ENCODE results near the gene AZU1.

The AZU1 gene, protein sequence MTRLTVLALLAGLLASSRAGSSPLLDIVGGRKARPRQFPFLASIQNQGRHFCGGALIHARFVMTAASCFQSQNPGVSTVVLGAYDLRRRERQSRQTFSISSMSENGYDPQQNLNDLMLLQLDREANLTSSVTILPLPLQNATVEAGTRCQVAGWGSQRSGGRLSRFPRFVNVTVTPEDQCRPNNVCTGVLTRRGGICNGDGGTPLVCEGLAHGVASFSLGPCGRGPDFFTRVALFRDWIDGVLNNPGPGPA

DNA sequence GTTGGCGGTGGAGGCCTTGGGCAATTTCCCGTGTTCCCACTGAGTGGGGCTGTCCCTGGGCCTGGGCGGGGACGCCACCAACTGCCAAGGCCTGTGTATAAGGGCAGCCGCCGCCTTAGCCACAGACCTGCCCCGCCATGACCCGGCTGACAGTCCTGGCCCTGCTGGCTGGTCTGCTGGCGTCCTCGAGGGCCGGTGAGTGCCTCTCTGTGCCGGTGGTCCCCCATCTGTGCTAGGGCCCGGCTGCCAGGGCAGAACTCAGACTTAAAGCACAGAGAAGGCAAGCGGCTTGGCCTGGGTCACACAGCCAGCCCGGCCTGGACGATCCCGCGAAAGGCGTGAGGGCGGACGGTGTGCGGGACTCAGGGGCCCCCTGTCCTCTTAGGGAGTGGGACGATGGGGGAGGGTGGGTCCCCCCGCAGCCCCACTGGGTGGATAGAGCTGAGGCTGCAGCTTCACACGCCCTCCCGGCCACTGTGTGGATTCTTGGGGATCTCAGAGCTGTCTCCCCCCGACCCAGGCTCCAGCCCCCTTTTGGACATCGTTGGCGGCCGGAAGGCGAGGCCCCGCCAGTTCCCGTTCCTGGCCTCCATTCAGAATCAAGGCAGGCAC lies at the start of gene AZU1:
Gene AZU1 (plus strand): TSS at position 128 of the 612 bp plus-strand sequence. CDS start 10 bp downstream, at position 138.
- DNase-seq (ENCODE audit: low read depth, low spot score) = no peak

DNA sequence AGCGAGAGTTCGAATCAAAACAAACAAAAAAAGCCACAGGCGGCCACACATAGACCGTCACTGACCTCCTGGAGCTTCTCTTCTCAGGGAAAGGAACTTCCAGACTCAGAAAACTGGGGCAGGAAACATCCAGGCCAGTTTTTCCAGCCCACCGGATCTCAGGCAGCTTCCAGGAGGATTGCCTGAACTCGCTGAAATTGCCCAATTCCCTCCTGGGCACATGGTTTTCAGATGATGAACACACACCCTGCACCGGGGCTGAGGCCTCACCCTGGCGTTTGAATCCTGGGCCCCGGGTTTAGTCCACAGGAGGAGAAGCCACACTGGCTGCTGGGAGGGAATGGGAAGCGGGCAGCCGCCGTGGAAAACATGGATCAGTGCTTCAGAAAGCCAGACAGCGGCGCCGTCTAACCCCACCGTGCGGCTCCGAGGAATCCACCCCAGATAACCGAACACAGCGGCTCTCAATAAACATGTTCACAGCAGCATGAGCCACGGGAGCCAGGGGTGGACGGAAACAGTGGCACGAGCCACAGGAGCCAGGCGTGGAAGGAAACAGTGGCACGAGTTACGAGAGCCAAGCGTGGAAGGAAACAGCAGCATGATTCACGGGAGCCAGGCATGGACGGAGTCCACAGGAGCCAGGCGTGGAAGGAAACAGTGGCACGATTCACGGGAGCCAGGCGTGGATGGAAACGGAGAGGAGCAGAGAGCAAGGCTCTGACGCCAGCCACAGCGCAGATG lies 48.6 kb upstream of the AZU1 start:
- peak; percentile 90 for DNase-seq (ENCODE audit: low read depth, low spot score)

DNA sequence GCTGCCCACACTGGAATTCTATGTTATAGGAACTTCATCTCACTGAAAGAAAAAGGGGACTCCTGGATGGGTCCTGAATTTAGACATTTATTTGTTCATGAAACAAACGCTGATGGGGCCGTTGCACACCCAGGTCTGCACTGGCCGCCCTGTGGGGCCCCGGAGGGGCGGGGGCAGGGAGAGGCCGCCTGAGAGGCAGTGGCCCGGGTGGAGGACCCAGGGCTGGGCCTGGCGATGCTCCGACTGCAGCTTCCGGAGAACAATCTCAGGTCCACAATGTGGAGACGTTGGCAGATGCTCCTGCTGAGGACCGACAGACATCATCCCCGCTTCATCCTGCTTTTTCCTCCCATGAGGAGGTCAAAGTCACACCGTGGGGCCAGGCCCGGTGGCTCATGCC lies 46.7 kb upstream of the AZU1 start:
- no peak for DNase-seq (ENCODE audit: low read depth, low spot score)

DNA sequence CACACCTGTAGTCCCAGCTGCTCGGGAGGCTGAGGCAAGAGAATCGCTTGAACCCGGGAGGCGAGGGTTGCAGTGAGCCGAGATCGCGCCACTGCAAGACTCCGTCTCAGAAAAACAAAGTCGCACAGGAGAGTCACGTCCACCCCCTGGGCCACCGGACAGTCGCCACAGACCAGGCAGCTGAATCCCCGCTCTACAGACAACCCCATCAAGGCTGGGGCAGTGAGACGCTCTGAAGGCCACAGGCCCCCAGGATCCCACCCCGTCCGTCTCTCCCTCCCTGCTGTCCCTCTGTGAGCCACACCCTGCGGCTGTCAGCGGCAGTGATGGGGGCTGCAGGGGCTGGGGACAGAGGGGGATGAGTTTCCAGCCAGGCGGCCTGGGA lies 45.8 kb upstream of the AZU1 start:
- no peak for DNase-seq (ENCODE audit: low read depth, low spot score)

DNA sequence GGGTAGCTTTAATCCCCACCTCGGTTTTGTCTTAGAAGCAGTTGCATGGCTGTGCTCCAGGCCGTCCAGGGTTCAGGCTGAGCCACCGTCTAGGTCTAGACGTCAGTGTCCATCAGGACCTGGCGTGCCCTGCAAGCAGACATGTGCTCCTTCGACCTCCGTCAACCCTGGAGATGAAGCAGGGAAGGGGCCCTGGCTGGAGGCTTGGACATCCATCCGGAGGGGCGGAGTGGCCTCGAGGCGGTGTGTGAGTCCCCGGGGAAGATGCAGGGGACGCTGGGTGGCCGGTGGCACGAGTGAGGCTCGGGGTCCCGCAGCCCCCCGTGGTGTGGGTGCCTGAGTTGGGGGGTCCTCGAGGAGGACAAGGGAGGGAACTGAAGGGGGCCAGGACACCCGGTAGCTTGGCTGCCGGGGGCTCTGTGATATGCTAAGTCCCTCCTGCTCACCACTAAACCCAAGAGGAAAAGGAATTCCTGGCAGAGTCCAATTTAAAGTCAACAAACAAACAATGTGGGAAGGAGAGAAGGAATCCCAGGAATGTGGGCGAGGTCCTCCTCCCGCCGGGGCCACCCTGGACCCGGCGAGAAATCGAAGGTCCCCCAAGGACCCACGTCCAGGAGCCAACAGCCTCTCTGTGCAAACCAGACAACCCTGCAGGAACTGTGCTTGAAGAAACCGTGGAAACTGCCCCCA lies 45.3 kb upstream of the AZU1 start:
- DNase-seq (ENCODE audit: low read depth, low spot score) = no peak

DNA sequence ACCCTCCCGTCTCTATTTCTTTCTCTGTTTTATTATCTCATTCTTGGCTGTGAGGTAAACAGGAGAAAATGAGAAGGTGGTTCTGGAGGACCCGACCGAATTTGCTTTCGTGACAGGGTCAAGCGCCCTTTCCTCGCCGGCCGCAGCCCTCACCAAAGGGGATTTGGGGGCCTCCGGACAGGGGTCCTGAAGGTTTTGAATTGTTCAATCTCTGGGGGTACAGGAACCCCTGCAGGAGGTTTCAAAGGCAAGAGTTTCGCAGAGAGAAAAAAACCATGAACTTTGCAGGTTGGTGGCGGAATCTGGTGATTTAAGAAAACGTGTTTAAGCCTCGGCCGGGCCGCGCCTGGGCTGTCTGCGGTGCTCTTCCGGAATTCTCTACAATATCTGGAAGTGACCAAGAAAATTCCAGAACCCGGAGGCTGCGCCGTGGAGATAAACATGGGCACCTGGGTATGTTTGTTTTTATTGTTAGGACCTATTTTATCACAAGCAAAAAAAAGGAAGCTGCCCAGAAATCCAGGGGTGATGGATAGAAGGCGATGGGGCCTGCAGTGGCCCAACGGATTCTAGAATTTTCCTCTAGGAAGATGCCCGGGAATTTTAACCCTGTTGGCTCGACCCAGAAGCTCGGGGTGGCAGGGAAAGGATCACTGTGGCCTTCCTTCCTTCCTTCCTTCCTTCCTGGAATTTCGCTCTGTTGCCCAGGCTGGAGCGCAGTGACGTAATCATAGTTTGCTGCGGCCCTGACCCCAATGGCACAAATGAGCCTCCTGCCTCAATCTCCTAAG lies 44.6 kb upstream of the AZU1 start:
- no peak for DNase-seq (ENCODE audit: low read depth, low spot score)

DNA sequence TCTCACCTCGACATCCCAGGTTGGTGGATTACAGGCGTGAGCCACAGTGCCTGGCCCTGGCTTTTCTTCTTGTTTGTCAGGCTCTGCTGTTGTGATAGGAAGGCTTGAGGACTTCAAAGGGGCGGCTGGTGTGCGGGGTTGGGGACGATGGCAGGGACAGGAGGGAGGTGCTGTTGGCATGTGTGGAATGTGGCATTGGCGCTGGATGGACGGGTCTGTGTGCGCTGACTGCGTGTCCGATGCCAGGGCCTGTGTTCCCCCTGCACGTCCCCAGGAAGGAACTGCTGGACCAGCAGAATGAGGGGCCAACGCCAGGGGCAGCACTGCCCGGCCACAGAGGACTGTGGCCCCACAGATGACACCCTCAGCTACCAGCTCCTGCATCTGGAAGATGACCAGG lies 43.1 kb upstream of the AZU1 start:
- DNase-seq (ENCODE audit: low read depth, low spot score) = no peak

DNA sequence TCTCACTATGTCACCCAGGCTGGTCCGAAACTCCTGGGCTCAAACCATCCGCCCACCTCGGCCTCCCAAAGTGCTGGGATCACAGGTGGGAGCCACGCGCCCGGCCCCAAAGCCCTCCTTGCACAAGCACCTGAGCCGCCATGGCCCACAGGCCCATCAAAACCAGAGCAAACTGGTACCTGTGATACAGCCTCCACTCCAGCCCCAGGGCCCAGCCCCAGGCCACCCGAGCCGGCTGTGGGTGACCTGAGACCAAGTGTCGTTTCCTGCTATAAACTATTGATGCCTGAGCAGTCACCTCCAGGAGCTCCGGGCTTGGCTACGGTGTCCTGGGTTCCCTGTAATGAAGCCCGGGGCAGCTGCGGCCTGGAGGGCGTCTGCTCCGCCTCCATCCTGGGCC lies 40.1 kb upstream of the AZU1 start:
- DNase-seq (ENCODE audit: low read depth, low spot score) = no peak

DNA sequence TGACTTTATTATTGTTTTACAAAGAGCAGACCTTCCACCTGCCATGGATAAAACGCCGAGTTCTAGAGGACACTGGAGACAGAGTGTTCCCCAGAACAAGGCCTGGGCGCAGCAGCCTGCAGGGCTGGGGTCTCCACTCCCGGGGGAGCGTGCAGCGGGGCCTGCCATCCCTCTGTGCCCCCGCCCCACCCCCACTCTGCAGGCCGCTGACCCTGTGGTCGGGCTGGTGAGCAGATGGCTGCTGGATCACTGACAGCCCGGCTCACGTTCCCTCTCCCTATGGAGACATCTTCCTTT lies 39.0 kb upstream of the AZU1 start:
- no peak for DNase-seq (ENCODE audit: low read depth, low spot score)

DNA sequence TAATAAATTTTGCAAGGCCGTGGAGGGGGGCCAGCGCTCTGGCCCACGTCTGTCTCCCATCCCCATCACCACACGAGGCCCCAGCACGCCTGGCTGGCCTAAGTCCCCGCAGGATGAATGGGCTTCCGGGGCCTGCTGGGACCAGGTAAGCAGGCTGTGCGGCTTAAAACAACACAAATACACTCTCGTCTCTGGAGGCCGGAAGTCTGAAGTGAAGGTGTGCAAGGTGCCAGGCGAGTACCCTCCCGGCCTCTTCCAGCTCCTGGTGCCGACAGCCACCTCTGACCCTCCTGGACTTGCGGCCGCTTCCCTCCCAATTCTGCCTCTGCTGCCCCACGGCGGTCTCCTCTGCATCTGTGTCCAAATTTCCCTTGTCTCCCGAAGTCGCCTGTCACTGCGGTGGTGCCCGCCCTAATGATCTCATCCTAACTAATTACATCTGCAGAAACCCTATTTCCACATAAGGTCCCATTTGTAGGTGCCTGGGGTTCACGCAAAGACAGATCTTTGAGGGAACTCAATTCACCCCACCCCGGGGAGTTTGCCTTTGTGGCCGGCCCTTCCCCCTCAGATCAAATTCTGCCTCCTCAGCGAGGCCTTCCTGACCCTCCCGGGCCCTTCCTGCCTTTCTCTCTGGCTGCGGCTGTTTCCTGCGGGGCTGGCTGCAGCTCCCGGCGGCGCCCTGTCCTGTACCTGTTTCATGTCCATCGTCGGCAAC lies 38.5 kb upstream of the AZU1 start:
- DNase-seq (ENCODE audit: low read depth, low spot score) = no peak

DNA sequence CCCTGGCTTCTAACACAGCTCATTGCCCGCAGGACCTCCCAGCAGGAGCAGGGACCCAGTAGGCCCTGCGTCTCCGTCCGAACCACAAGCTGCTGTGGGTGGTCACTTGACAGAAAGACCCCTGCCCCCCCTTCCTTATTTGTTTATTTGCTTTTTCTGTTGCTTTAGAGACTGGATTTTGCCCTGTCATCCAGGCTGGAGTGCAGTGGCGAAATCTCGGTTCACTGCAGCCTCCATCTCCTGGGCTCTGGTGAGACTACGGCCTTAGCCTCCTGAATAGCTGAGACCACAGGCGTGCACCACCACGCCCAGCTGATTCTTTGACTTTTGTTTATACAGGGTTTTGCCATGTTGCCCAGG lies 38.0 kb upstream of the AZU1 start:
- no peak for DNase-seq (ENCODE audit: low read depth, low spot score)

DNA sequence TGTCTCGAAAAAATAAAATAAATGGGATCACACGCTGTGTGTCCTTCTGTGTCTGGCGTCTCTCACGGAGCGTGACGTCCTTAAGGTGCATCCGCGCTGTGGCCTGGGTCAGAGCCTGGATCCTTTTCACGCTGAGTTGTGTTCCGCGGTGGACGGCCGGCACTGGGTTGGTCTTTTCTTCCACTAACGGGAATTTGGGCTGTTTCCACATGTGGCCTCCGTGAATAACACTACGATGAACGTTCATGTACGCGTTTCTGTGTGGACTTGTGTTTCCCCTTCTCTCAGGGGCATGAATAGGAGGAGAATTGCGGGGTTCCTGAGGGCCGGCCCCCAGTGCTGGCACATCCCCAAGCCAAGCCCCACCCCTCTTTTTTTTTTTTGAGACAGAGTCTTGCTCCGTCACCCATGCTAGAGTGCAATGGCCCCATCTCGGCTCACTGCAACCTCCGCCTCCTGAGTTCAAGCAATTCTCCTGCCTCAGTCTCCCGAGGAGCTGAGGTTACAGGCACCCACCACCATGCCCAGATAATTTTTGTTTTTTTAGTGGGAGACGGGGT lies 36.5 kb upstream of the AZU1 start:
- DNase-seq (ENCODE audit: low read depth, low spot score) = no peak

DNA sequence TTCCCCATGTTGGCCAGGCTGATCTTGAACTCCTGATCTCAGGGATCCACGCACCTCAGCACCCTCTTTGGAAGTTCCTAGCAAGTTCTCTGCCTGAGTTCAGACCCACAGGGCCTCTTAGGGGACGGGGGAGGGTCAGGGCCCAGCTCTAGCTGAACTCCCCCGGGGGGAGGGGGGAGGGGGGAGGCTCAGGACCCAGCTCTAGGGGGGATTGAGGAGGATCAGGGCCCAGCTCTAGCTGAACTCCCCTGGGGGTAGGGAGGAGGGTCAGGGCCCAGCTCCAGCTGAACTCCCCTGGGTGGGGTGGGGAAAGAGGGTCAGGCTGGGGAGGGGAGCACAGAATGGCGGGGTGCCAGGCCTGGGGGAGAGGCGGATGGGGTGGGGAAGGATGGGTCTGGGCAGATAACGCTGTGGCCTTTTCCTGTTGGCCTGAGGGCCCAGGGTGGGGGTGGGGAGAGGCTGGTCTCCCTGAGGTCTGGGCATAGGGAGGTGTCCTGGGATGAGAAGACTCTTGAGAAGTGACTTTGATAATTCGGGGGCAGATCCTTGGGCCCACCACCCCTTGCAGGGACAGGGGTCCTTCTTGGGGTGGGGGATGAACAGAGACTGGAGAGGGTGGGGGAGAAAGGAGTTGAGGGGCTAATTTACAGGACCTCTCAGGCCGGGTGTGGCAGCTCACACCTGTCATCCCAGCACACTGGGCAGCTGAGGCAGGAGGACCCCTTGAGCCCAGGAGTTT lies 35.9 kb upstream of the AZU1 start:
- DNase-seq (ENCODE audit: low read depth, low spot score) = no peak

DNA sequence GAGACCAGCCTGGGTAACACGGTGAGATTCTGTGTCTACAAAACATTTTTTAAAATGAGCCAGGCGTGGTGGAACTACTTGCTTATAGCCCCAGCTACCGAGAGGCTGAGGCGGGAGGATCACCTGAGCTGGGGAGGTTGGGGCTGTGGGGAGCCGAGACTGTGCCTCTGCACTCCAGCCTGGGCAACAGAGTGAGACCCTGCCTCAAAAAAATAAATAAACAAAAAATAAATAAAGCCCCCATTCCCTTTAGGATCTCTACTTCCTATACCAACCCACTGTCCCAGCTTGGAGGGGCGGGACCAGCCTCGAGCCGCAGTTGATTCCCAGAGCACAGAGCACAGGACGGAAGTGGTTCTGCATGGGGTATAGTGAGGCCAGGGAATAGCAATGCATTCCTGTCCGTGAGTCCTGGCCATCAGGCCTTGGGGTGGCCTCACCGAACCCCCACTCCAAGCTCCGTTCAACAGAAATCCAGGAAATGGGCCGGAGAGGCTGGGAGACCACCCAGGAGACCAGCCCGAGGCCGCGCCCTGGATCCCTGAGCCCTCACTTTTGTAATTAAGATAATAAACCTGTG lies 35.2 kb upstream of the AZU1 start:
- DNase-seq (ENCODE audit: low read depth, low spot score) = no peak

DNA sequence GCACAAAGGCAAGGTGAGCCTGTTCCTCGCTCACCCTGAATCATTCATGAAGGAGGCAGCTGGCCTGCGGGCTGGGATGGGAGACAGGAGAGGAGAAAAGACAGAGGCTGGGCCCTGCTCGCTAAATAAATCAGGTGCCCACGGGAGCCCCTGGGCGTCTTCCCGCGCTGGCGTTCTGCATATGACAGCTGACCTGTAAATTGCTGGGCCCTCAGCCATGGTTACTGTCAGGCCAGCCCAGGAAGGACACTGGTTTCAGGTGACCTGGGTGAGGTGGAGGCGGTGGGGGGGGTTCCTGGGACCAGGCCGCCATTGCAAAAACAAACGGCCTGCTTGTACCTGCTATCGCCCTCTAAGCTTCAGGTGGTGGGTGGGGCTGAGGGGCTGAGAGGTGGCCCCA lies 33.8 kb upstream of the AZU1 start:
- DNase-seq (ENCODE audit: low read depth, low spot score) = no peak

DNA sequence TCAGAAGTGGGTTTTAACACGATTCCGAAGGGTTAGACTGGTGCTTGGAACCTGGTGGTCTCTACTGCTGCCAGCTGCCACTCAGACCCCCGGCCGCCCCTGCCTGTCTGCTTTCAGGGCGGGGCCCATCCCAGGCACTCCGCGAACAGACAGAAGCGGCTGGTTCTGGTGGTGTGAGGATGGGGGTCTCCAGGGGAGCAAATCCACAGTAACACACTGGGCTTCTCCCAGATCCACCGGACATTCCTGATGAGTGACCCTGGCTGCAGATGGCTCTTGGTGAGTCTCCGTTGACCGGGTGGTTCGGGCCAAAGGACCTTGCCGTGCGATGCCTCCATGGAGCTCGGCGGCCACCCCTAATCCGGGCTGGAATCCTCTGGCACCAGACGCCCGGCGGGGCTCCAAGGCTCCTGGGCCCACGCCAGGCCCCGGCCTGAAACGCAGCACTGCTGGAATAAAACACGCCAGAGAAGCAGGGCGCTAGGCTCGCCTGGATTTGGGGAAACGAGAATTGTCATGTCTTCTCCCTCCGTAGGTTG lies 32.5 kb upstream of the AZU1 start:
- no peak for DNase-seq (ENCODE audit: low read depth, low spot score)

DNA sequence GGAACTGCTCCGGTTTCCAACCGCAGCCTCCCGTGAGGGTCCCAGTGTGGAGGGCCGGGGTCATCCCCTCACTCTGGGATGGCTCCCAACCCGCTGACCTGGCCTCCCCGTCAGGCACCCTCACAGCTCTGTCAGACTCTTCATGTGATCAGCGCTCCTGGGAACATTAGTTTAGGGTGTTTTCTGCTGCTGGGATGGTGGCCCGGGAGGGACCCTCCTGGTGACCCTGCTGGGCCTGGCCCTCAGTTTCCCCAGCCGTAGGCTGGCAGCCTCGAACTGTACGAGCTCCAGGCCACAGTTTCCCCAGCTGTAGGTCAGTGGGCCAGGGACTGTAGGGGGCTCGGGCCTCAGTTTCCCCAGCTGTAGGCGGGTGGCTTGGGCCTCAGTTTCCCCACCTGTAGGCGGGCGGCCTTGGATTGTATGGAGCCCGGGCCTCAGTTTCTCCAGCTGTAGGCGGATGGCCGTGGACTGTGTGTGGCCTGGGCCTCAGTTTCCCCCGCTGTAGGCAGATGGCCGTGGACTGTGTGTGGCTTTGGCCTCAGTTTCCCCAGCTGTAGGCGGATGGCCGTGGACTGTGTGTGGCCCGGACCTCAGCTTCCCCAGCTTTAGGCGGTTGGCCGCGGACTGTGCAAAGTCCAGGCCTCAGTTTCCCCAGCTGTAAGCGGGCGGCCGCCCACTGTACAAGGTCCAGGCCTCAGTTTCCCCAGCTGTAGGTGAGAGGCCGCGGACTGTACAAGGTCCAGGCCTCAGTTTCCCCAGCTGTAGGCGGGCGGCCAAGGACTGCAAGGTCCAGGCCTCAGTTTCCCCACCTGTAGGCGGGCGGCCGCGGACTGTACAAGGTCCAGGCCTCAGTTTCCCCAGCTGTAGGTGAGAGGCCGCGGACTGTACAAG lies 31.7 kb upstream of the AZU1 start:
- DNase-seq (ENCODE audit: low read depth, low spot score) = no peak

DNA sequence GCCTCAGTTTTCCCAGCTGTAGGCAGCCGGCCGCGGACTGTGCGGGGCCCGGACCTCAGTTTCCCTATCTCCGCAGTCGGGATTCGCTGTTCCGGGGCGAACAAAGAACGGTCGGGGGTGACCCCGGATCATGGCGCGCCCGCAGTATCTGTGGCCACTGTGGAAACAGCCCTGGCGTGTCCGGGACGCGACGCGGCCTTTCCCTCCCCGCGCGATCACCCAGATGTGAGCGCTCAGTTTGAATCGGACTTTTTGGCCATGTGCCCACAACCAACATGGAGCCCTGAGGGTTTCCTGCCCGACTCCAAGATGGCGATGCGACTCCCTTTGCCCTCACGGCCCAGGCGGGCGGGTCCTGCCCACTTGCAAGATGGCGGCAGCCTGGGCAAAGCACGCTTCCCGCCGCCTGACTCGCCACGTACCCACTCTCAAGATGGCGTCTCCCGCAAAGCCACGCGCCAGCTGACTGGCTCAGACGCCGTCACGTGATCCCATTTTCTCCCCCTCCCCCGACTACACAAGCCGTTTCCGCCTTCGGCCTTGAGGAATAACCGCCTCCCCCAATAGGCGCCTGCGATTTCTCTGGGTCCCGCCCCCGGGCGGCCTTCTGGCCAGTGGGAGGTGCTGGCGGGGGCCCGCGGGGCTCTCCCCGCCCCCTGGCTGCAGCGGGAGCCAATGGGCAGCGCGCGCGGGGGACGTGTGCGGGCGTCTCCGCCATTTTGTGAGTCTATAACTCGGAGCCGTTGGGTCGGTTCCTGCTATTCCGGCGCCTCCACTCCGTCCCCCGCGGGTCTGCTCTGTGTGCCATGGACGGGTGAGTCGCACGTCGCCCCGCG lies 30.7 kb upstream of the AZU1 start, which contains the start of gene PTBP1:
Gene PTBP1 (plus strand): TSS at position 761 of the 836 bp plus-strand sequence. CDS start 46 bp downstream, at position 807.
- peak; percentile 100 for DNase-seq (ENCODE audit: low read depth, low spot score)
